MV-4-11 (cell line): ENCODE results near the gene PRDM16.

Experiments
- DNase-seq: peaks from one replicate; lab custom pipeline; 2025; lab: John Stamatoyannopoulos, UW

The PRDM16 gene

DNA sequence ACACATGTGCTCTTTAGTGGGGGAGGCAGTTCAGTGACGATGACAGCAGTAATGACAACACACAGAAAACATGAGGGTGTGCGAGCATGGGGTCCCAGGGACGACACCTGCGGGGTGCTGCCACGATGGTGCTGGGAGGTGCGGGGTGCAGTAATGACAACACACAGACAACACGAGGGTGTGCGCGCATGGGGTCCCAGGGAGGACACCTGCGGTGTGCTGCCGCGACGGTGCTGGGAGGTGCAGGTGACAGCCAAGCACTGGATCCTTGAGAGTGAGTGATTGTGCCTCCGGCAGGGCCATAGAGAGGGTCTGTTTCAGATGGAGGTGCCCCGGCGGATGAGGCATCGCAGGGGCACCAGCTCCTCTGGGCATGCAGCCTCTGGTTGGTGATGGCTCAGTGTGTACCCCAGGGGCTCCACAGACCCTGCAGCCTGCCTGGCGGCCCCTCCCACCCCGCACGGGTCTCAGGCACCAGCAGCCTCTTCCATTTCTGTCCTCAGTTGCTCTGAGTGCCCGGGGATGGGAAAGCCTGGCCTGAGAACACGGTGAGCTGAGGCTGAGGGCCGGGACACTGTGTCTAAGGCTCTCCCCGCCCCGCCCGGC lies 193.8 kb downstream of the PRDM16 start:
- no peak for DNase-seq

DNA sequence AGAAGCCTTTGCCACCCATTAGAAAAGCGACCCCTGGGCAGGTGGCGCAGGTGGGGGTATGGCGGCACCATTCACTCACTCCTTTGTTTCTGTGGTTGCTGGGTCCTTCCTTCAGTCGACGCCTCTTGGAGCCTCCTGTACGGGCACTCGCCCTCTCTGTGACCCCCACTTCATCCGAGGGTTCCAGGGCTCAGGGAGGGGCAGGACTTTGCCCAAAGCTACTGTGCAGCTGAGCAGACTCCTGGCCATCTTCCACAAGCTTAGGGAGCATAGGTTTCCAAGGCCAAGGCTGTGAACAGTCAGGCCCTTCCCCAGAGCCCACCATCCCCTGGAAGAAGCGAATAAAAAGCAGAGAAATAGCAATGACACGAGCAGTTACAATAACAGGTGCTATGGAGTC lies 194.8 kb downstream of the PRDM16 start:
- no peak for DNase-seq

DNA sequence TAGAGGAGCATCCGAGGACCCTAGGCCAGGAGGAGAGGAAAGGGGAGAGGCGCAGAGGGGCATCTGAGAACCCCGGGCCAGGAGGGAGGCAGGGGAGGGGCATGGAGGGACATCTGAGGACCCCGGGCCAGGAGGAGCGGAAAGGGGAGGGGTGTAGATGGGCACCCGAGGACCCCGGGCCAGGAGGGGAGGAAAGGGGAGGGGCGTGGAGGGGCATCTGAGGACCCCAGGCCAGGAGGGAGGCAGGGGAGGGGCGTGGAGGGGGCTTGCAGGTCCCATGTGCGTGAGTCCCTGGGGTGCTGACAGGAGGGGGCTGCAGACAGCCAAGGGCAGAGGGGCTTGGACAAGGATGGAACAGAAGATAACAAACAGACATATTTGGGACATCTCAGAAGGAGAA lies 195.5 kb downstream of the PRDM16 start:
- no peak for DNase-seq

- DNase-seq: no peak
Measured at GRCh38 chr1:3265835-3266805, 197.1 kb downstream of the PRDM16 start.

- DNase-seq: no peak
Measured at GRCh38 chr1:3266870-3267549, 198.0 kb downstream of the PRDM16 start.

GRCh38 chr1:3267550-3268270 lies 198.7 kb downstream of the PRDM16 start:
- DNase-seq: no peak

DNA sequence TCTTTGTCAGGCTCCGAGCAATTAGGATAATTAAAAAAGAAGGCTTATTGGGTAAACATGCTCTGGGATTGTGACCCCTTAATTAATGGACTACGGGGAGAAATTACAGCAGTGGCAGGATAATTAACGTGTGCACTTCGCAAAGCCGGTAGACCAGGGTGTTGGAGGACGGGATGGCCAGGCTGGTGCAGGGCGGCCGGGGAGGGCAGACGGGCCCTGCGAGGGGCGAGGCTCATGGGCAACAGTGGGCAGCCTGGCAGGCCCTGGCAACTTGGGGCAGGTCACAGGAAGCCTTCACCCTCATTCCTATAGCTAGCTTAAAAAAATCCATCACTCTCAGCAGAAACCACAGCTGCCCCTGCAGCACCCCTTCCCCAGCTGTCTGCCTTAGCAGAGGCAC lies 199.3 kb downstream of the PRDM16 start:
- DNase-seq: no peak

DNA sequence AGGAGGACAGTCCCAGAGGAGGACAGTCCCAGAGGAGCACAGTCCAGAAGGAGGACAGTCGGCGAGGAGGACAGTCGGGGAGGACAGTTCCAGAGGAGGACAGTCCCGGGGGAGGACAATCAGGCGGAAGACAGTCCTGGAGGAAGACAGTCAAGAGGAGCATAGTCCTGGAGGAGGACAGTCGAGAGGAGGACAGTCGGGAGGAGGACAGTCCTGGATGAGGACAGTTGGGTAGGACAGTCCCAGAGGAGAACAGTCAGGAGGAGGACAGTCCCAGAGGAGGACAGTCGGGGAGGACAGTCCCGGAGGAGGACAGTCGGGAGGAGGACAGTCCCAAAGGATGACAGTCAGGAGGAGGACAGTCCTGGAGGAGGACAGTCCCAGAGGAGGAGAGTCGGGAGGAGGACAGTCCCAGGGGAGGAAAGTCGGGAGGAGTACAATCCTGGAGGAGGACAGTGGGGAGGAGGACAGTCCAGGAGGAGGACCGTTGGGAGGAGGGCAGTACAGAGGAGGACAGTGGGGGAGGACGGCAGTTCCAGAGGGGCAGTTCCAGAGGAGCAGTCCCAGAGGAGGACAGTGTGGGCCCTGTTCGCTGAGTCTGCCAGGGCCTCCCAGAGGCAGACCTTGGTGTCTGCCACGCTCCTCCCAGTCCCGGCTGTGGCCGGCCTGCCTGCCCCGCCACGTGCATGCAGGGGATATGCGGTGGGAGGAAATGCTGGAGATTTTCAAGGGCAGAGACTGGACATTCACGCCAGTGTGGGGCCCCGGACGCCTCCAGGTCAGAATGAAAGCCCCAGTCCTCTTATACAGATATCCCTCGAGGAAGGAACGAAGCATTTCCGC lies 201.6 kb downstream of the PRDM16 start:
- no peak for DNase-seq

- no peak for DNase-seq
Measured at GRCh38 chr1:3271866-3272265, 202.9 kb downstream of the PRDM16 start.

DNA sequence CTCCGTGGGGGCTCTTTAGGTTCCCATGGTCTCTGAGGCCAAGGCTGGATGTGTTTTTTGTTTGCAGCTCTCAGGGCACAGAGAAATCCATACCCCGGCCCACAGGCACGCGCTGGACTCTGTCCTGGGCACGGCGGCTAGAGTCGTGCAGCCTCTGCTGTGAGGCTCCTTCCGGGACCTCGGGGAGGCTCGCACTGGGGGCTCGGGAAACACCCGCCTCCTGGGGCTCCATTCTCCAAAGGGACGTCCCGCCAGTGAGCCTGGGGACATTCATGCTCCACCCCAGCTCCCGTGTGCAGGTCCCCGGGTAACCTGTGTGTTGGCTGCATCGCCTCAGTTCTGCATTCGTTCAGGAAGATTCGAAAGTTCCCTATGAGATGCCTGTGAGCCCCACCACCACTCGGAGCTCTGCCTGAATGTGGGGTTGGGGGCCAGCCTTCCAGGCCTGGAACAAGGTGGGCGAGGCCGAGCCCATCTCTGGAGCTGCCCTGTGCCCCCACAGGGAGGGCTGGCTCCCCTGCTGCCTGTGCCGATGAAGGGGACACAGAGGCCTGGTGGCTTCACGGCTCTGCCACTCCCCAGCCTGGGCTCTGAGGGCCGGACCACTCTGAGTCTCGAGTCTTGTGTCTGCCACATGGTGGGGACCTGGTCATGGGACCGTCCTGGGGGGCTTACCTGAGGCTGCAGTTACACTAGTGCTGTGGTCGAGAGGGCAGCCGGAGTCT lies 203.5 kb downstream of the PRDM16 start:
- no peak for DNase-seq

DNA sequence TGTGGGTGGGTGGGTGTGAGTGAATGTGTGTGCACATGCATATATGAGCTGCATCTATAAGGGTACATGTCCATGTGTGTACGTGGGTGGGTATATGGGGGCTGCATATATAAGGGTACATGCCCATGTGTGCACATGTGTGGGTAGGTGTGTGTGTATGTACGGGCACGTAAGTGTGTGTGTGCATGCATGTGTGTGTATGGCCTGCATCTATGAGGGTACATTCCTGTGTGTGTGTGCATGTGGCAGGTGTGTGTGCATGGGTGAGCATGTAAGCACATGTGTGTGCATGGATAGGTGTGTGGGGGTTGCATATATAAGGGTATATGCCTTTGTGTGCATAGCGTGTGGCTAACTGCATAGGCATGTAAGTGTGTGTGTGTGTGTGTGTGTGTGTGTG lies 204.4 kb downstream of the PRDM16 start:
- no peak for DNase-seq

GRCh38 chr1:3274972-3275371 lies 206.0 kb downstream of the PRDM16 start:
- no peak for DNase-seq

GRCh38 chr1:3275471-3276340 lies 206.7 kb downstream of the PRDM16 start:
- DNase-seq: no peak

DNA sequence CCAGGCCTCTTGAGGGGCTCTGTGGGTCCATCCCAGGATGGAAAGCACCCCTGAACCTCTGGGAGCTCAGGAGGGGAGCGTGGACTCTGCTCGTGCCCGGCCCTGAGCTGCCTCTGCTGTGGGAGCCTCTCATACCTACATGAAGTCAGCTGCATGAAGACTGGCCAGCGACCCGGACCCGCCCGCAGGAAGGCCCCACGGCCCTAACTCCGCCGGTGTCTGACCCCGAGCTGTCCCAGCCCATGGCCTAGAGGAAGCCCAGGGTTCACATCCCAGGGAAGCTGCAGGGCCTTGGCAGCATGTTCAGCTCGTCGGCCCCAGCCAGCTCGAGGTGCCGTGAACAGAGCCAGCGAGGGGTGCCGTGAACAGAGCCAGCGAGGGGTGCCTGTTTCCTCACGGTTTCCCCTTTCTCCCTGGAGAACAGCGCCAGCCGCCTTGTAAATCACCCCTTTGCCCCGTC lies 207.4 kb downstream of the PRDM16 start:
- no peak for DNase-seq

GRCh38 chr1:3277011-3277471 lies 208.0 kb downstream of the PRDM16 start:
- DNase-seq: no peak

- DNase-seq: no peak
Measured at GRCh38 chr1:3277623-3278022, 208.6 kb downstream of the PRDM16 start.

DNA sequence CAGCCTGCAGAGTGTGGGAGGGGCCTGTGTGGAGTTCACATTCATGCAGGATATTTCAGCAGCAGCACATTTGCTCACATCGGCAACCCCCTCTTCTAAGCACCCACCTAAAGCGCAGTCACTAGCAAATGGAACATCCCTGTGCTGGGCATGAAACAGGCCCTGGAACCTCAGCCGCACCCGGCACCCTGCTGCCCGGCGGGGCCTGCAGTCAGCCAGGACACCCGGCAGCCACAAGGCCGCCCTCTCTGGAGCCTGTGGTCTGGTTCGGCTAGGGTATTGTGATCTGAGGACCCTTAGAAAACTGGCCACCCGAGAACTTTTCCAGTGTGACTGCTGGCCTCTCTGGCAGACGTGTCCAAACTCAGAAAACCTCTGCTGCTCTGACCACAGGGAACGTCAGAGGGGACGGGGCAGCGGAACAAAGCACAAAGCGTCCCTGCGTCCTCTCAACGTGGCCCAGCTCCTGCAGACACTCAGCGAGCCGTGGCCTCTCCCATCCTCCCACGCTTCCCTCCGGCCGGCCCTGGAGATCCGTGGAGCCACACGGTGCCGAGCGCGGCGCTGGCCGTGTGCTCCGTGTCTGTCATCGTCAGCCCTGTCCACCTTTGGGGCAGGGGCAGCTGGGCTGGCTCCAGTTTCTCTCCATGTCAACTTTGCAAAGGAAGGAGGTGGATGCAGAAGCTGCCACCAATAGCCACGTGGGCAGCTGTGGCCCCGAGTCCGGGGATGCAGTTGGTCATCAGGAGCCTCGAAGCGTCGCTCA lies 209.6 kb downstream of the PRDM16 start:
- DNase-seq: no peak

DNA sequence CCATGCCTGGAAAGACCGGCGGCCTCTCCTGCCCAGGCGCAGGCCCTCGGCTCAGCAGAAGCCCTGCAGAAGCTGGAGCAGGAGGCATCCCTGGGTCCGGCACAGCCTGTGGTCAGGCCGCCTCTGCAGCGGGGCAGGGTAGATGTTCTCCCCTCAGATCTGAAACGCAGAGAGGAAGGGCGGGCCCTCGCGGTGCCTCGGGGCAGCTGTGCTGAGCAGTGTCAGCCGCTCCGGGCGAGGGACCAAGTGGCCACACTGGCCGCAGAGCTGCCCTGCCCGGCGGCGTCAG lies 210.1 kb downstream of the PRDM16 start:
- no peak for DNase-seq

GRCh38 chr1:3281735-3282134 lies 212.7 kb downstream of the PRDM16 start:
- DNase-seq: no peak
